22Rv1 (cell line): ENCODE data around the gene SPTLC1.

ENCODE experiments used
- ZFX ChIP-seq: fragments of 450-650 bp; IDR thresholded peaks from 2 replicates; pipeline ENCODE4 v1.6.1; 2017; ENCODE audit warnings: antibody characterized with exemption, borderline replicate concordance
- TF ChIP-seq, protein P1 (sequence below): fragments of 450-650 bp; IDR thresholded peaks from 2 replicates; pipeline ENCODE4 v1.5.1; 2017; ENCODE audit warnings: mild to moderate bottlenecking

DNA sequence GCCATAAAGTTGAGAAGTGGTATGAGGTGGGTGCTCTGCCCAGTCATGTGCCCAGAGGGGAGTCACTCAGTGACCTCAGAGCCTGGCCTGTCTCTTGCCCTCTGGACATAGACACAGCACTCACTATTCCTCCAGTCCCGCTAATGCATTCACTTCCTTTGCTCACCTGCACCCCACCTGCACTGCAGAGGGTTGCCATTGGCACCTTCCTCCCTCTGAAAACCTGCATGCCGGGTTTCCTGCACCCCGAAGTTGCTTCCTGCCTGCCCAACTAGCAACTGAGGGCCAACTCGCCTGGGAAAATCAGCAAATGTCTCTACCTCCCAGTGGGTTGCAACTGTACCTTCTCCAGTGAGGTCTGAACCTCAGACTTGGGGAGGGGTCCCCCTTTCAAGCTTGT, 48.1 kb upstream of the SPTLC1 start:
- TF ChIP-seq, protein P1, sequence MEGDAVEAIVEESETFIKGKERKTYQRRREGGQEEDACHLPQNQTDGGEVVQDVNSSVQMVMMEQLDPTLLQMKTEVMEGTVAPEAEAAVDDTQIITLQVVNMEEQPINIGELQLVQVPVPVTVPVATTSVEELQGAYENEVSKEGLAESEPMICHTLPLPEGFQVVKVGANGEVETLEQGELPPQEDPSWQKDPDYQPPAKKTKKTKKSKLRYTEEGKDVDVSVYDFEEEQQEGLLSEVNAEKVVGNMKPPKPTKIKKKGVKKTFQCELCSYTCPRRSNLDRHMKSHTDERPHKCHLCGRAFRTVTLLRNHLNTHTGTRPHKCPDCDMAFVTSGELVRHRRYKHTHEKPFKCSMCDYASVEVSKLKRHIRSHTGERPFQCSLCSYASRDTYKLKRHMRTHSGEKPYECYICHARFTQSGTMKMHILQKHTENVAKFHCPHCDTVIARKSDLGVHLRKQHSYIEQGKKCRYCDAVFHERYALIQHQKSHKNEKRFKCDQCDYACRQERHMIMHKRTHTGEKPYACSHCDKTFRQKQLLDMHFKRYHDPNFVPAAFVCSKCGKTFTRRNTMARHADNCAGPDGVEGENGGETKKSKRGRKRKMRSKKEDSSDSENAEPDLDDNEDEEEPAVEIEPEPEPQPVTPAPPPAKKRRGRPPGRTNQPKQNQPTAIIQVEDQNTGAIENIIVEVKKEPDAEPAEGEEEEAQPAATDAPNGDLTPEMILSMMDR: no peak
- no peak for TF ChIP-seq ZFX
